ENCODE measurements around the gene ZNF76. TPM values are rescaled to one million over a fixed set of nuclear protein-coding genes. Genes with fewer than 3 reads are reported as not detected.

The ZNF76 gene
- polyA plus RNA-seq, 1 donor: 26.9 TPM

DNA sequence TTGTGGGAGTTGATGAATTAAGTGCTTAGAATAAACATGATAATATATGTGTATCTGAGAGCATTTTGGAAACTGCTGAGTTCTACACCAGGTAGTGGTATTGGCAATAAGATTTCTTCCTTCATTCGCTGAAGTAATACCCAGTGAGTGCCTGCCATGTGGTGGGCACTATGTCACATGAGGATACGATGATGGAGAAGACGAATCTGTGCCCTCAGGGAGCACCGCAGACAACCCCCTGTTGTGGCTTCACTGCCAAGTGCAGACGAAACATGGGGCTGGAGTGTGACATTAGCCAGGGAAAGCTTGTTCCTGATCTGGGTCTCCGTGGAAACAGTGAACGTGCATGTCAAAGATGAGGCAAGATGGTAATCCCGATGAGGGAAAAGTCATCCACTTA lies 7.9 kb downstream of the ZNF76 start:
- DNase-seq (ENCODE audit: low read depth): no peak

DNA sequence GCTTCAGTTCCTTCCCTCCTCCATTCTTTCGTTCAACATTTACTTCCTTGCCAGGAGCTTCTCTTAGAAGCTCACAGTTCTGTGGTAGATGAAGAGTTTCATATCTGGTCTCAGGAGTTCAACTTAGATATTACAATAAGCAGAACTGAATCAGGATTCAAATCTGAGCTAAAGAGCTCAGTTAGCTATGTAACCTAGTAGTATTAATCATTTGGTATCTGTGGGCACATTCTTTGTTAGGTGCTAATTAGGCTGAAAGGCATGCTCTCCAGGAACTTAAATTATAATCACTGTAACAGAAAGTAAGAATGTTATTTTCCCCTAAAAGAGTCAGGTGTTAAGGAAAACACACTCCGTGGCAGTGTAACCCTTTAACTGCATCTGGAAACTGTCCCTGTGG lies 8.4 kb downstream of the ZNF76 start:
- DNase-seq (ENCODE audit: low read depth): no peak

- no peak for DNase-seq (ENCODE audit: low read depth)
Measured at GRCh38 chr6:35272005-35272404, 12.5 kb downstream of the ZNF76 start.

GRCh38 chr6:35273822-35274559 lies 14.5 kb downstream of the ZNF76 start:
- DNase-seq (ENCODE audit: low read depth): no peak

GRCh38 chr6:35275744-35276260 lies 16.3 kb downstream of the ZNF76 start:
- DNase-seq (ENCODE audit: low read depth): no peak

DNA sequence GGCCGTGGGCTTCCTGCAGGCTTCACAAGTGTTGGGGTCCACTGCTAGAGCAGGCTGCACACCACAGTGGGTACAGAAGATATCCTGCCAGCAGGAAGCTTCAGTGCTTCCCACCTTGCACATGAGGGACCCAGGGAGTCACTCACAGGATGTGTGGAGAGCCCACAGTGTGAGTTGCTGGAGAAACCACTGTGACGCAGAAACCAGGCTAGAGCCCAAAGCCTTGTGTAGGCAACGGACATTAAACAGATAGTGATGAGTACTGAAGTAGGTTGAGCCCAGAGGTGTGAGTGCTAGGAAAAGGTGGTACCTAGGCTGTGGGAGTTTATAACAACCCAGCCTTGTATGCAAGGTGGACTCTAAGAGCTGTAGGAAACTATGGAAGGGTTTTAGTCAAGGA lies 19.2 kb downstream of the ZNF76 start:
- DNase-seq (ENCODE audit: low read depth): no peak

GRCh38 chr6:35280903-35281302 lies 21.4 kb downstream of the ZNF76 start:
- DNase-seq (ENCODE audit: low read depth): no peak

GRCh38 chr6:35282472-35282871 lies 22.9 kb downstream of the ZNF76 start:
- no peak for DNase-seq (ENCODE audit: low read depth)

- DNase-seq (ENCODE audit: low read depth): no peak
Measured at GRCh38 chr6:35283361-35283760, 23.8 kb downstream of the ZNF76 start.

- no peak for DNase-seq (ENCODE audit: low read depth)
Measured at GRCh38 chr6:35287671-35288396, 28.3 kb downstream of the ZNF76 start.

DNA sequence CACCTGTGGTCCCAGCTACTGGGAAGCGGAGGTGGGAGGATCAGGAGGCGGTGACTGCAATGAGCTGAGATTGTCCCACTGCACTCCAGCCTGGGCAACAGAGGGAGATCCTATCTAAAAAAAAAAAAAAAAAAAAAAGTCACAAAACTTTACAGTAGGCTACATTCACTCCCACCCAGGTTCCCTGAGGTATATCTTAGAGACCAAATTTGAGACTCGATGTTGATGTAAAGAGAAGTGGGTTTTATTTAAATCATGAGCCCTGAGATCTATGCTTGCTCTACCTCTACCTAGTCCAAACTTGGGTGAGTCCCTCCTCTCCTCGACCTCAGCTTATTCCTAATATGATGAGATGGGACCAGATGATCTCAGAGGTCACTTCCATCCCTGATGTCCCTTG lies 29.3 kb downstream of the ZNF76 start:
- no peak for DNase-seq (ENCODE audit: low read depth)

- DNase-seq (ENCODE audit: low read depth): no peak
Measured at GRCh38 chr6:35291491-35291890, 32.0 kb downstream of the ZNF76 start.

DNA sequence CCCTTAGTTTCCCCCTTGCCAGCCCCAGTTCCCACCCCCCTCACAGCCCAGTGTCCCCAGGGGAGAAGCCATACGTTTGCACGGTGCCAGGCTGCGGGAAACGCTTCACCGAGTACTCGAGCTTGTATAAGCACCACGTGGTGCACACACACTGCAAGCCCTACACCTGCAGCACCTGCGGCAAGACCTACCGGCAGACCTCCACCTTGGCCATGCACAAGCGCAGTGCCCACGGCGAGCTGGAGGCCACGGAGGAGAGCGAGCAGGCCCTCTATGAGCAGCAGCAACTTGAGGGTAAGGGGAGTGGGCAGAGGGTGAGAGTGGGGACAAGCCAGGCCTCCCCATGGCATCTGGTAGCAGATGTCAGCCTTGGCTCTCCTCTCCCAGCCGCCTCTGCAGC lies 33.0 kb downstream of the ZNF76 start:
- DNase-seq (ENCODE audit: low read depth): no peak

DNA sequence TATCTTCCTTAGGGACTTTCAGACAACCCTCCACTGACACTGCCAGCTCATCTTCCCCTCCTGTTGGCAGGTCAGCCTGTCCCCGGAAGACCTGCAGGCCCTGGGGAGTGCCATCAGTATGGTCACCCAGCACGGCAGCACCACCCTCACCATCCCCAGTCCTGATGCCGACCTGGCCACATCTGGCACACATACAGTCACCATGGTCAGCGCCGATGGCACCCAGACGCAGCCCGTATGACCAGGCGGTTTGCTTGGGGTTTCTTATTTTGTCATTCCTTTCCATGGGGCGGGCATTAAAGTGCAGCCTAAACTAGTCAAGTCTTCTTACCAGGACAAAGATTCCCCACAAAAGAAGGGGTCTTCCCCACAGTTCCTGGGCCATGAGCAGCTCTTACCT lies 34.1 kb downstream of the ZNF76 start:
- DNase-seq (ENCODE audit: low read depth): no peak

DNA sequence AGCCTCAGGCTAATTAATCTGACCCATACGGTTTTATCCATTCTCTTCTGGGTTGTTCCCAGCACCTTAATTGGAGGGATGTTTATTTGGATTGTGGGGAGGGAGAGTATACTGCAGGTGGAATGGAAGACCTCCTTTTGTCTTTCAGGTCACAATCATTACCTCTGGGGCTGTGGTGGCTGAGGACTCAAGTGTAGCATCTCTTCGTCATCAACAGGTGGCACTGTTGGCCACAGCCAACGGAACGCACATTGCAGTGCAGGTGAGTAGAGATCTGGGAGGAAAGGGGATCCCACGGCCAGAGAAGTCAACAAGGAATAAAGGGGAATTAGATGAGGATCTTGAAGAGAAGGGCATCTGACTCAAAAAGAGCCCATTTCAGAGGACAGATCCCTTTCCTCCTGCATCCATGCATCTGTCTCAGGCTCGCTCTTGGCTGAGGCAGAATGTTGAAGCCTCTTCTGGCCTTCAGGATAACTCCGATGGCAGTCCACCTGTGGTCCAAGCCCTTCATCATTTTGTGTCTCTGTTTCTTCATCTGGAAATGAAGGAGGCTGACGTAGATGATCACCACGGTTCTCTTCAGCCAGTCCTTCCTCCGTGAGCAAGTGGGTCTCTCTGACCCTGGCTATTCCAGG lies 34.9 kb downstream of the ZNF76 start:
- no peak for DNase-seq (ENCODE audit: low read depth)

DNA sequence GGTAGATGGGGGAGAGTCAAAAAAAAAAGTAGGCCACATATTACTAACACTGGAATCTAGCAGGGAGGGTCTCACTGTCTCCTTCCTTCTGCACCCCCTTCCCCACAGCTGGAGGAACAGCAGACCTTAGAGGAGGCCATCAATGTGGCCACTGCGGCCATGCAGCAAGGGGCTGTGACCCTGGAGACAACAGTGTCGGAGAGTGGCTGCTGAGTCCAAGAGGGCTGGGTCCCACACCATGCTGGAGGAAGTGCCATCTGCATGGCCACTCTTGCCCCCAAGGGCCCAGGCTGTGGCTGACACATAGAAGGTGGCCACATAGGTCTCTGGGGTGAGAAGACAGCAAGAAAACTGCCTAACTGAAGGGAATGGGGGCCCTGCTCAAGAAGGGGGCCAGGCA lies 35.5 kb downstream of the ZNF76 start:
- no peak for DNase-seq (ENCODE audit: low read depth)

GRCh38 chr6:35295521-35296315 lies 36.2 kb downstream of the ZNF76 start:
- no peak for DNase-seq (ENCODE audit: low read depth)

DNA sequence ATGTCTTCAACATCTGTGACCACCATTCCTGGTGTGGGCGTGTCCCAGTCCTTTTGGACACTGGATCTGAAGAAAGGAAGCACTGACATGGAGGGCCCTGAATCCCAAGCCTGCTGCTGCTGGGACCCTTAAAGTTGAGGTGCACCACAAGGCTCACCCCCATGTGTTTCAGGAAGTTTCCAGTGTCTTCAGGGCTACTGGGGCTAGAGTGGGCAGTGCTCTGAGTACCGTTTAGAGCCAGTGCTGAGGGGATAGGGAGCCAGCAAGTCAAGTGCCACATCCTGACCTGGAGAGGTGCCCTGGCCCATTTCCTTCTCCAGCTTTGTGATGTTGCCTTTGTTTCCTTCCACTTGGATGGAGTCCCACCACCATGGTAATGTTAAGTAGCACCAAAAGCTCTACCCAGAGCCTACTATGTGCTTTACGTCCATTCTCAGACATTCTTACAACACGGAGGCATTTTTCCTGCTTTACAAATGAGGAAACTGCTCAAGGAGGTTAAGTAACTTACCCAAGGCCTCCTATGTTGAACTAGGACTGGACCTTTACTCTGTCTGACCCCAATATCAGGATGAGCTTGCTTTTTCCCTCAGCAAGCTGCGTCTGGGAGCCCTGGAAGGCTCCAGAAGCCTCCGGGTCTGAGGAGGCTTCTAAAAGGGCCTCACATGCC lies 37.5 kb downstream of the ZNF76 start:
- DNase-seq (ENCODE audit: low read depth): no peak

- DNase-seq (ENCODE audit: low read depth): peak; percentile 78
Measured at GRCh38 chr6:35297601-35298481, 38.3 kb downstream of the ZNF76 start, which contains the start of gene DEF6. Gene DEF6, plus strand, starts transcription at chr6:35297818. Its CDS starts 39 bp downstream, at chr6:35297857.

GRCh38 chr6:35298625-35299140 lies 39.1 kb downstream of the ZNF76 start:
- DNase-seq (ENCODE audit: low read depth): no peak

Measured in forelimb muscle (tissue), 1 donor.